ENCODE data around the gene PNMA6E. TPM values are rescaled to one million over a fixed set of nuclear protein-coding genes. Genes with fewer than 3 reads are reported as not detected.
"Not testable (repeated sequence)": the region's sequence is repeated elsewhere in the genome, so short reads cannot be mapped to it uniquely, and the experiment has no call there.

Gene PNMA6E
- total and polyA plus RNA-seq, 3 donors from 2014 or later = 9.7 to 24.2 (median 13.3) TPM

DNA sequence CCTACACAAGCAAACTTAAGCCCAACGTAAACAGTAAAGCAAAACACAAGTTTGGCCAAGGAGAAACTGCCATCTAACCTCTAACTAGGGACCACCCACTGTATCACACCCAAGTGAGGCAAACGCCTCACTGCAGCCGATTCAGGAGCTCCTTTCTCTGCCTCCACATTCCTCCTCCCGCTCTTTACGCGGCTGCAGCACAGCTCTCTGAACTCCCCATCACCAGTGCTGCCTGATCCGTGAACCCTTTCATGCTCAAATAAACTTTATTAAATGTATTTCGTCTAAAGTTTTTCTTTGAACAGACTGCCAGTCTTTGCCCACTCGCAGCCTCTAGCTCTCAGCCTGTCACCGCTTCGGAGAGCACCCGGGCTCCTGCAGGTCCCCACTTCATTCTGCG, 6.5 kb downstream of the PNMA6E start:
- Histone ChIP-seq H3K9me3 (no peaks in the 10 kb centered on the region), H3K27ac (no peak overlapping the region), H3K36me3 (ENCODE audit: low read depth, missing control alignments) (no peaks in the 10 kb centered on the region), H3K27me3 (no peaks in the 10 kb centered on the region), H3K4me3 (no peak overlapping the region), H3K4me1 (no peaks in the 10 kb centered on the region)
- no peak for TF ChIP-seq CTCF (IDR thresholded peaks at IDR 0.05)
- no peak for TF ChIP-seq POLR2A (IDR thresholded peaks at IDR 0.05)
- DNase-seq = no peak
- intact Hi-C loops (cut with DNase I; ENCODE audit: low total_unique reads) = no loop called here
- 52 to 57% methylated on average over 13 of the region's 13 CpGs for WGBS, 2 donors

DNA sequence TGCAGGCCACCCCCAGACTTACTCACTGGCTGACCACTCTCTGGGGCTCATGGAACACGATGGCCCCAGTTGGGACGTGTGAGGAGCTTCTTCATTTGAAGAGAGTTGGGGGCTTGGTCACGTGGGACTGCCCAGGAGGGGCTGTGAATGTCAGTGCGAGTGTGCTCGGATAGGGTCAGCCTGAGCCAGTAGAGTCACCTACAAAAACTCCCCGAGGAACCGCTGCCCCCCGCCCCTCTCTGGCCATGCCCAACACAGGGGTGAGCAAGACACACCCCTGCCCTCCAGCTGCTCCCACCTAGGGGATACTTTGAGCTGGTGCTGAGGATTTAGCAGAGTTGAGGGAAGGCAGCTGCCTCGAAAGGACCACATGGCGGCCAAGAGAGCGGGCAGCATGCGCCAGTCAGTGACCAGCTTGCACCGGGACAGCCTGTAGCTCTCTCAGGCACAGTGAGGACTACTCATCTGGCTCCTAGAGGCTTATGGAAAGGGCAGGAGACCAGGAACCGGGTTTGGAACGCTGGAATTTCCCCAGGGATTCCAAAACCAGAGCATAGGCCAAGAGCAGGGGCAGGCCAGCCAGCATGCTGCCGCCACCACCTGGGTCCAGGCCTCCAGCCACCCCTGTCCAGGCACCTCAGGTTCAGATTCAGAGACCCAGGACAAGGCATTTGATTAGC, 8.4 kb downstream of the PNMA6E start:
- intact Hi-C loops (cut with DNase I; ENCODE audit: low total_unique reads) = no loop called here
- 87 to 93% methylated on average over 3 to 13 of the region's 16 CpGs for WGBS, 2 donors
- TF ChIP-seq CTCF (IDR thresholded peaks at IDR 0.05) = no peak
- TF ChIP-seq POLR2A (IDR thresholded peaks at IDR 0.05) = no peak

DNA sequence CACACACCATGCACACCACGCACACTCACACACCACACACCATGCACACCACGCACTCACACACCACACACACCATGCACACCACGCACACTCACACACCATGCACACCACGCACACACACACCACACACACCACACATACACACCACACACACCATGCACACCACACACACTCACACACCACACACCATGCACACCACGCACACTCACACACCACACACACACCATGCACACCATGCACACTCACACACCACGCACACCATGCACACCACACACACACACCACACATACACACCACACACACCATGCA, 11.7 kb downstream of the PNMA6E start:
- H3K36me3 ChIP-seq (ENCODE audit: low read depth, missing control alignments); intact Hi-C loops (cut with DNase I; ENCODE audit: low total_unique reads); H3K27me3 ChIP-seq; H3K27ac ChIP-seq; H3K4me3 ChIP-seq; DNase-seq; H3K9me3 ChIP-seq; H3K4me1 ChIP-seq: not testable (repeated sequence)
- 58 to 71% methylated on average over 4 to 6 of the region's 6 CpGs for WGBS, 2 donors

More for the DNA sequence above, 8.4 kb downstream of the PNMA6E start:
- no peaks in the 10 kb centered on the region for H3K27me3 ChIP-seq
- H3K27ac ChIP-seq = no peak overlapping the region
- H3K4me3 ChIP-seq = no peak overlapping the region
- H3K36me3 ChIP-seq (ENCODE audit: low read depth, missing control alignments) = no peaks in the 10 kb centered on the region
- H3K9me3 ChIP-seq = no peaks in the 10 kb centered on the region
- no peak for DNase-seq
- no peaks in the 10 kb centered on the region for H3K4me1 ChIP-seq

DNA sequence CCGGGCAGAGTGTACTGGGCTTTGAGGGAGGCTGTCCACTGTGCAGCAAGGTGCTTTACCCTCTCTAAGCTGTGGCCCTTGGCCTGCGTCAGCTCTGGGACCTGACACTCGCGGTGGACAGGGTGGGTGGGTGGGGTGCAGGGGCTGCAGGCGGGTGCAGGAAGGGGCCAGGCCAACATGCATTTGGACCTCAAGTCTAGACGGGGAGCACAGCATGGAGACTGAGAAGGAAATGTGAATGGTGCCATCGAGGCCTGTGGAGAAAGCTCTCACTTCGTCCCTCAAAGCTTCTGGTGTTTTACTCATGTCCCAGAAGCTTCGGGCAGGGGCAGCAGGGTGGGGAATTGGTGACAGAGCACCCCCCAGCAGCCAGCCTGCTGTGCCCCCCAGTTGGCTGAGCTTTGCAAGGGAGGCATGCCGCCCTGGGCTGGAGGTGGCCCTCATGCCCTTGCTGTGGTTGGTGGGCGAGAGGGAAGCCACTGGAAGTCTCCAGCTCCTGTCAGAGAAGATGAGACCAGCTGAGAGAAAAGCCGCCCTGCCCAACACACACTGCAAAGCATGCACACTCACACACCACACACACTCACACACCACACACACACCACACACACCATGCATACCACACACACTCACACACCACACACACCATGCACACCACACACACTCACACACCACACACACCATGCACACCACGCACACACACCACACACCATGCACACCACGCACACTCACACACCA, 12.3 kb downstream of the PNMA6E start:
- TF ChIP-seq CTCF (IDR thresholded peaks at IDR 0.05) (no peak), POLR2A (IDR thresholded peaks at IDR 0.05) (no peak)
- Histone ChIP-seq H3K27ac (no peak overlapping the region), H3K4me3 (no peak overlapping the region), H3K9me3 (no peaks in the 10 kb centered on the region), H3K4me1 (no peaks in the 10 kb centered on the region), H3K27me3 (no peaks in the 10 kb centered on the region), H3K36me3 (ENCODE audit: low read depth, missing control alignments) (no peaks in the 10 kb centered on the region)
- DNase-seq = no peak
- 89 to 93% methylated on average over 3 to 6 of the region's 14 CpGs for WGBS, 2 donors
- intact Hi-C loops (cut with DNase I; ENCODE audit: low total_unique reads) = no loop called here

DNA sequence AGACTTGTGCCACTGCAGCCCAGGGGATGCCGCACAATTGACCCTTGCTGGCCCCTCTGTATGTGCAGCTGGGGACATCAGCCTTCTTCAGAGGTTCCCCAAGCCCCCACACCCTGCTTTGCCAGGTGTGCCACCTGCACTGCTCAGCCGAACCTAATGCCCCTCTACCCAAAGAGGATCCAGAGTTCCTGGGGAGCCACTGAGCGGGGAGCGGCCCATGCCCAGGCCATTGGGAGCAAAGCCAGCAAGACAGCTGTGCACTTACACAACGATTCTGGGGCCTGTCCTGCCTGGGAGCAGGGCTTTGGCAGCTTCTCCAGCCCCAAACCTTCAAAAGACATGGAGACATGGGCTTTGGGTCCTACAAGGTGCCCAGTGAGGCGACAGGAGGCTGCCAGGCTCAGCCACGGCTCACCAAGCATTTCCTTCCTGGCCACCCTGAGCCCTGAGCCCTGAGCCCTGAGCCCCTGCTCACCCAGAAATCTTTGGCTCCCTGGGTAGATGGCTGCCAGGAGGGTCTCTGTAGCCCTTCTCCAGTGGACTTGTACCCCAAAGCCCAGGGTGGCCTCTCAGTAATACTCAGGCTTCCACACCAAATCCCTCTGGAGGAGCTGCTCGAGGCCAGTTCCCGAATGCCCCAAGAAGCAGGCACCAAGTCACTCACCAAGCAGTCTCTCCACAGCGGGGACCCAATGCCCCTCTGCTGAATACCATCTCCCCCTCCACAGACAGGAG, 13.0 kb downstream of the PNMA6E start:
- intact Hi-C loops (cut with DNase I; ENCODE audit: low total_unique reads) = no loop called here
- DNase-seq = no peak
- 80 to 88% methylated on average over 1 to 10 of the region's 10 CpGs for WGBS, 2 donors
- H3K27me3 ChIP-seq = no peaks in the 10 kb centered on the region
- H3K36me3 ChIP-seq (ENCODE audit: low read depth, missing control alignments) = no peaks in the 10 kb centered on the region
- TF ChIP-seq CTCF (IDR thresholded peaks at IDR 0.05) (no peak), POLR2A (IDR thresholded peaks at IDR 0.05) (no peak)
- H3K27ac ChIP-seq = no peak overlapping the region
- H3K4me3 ChIP-seq = no peak overlapping the region
- no peaks in the 10 kb centered on the region for H3K9me3 ChIP-seq
- H3K4me1 ChIP-seq = no peaks in the 10 kb centered on the region
